Activated T-cell treated with anti-CD3 and anti-CD28 coated beads, Interleukin-2, amount 50 U/mL, for 24 hours (primary cell): Measurements from ENCODE around the gene POLQ.
"Not testable (repeated sequence)": the region's sequence is repeated elsewhere in the genome, so short reads cannot be mapped to it uniquely, and the experiment has no call there.

Experiments
- DNase-seq: peaks from one replicate; pipeline ENCODE4 v3.0.0-alpha.2; 2020
- H3K27ac Mint-ChIP-seq: 2 replicates; pipeline ENCODE4 v1.8.0; 2020; ENCODE audit warnings: mild to moderate bottlenecking, mixed read lengths
- H3K27me3 Mint-ChIP-seq: 2 replicates; pipeline ENCODE4 v1.8.0; 2020; ENCODE audit warnings: mixed read lengths
- H3K36me3 Mint-ChIP-seq: 2 replicates; pipeline ENCODE4 v1.8.0; 2020; ENCODE audit warnings: low read depth, mixed read lengths
- H3K4me1 Mint-ChIP-seq: 2 replicates; pipeline ENCODE4 v1.8.0; 2020; ENCODE audit warnings: low read depth, mixed read lengths
- H3K4me3 Mint-ChIP-seq: 2 replicates; pipeline ENCODE4 v1.8.0; 2020; ENCODE audit warnings: mild to moderate bottlenecking, moderate library complexity, mixed read lengths
- H3K9me3 Mint-ChIP-seq: 2 replicates; pipeline ENCODE4 v1.8.0; 2020; ENCODE audit warnings: mixed read lengths

Gene POLQ

GRCh38 chr3:121488628-121489027 is 57.2 kb downstream of the POLQ start:
- H3K9me3 Mint-ChIP-seq = no peaks in the 10 kb centered on the region
- DNase-seq = no peak
- H3K27me3 Mint-ChIP-seq = no peaks in the 10 kb centered on the region
- no peak overlapping the region for H3K27ac Mint-ChIP-seq
- H3K4me1 Mint-ChIP-seq = no peaks in the 10 kb centered on the region
- no peak overlapping the region for H3K4me3 Mint-ChIP-seq
- H3K36me3 Mint-ChIP-seq = peaks cover 73% of the 10 kb centered on the region

- H3K4me3 Mint-ChIP-seq = no peak overlapping the region
- no peak for DNase-seq
- H3K4me1 Mint-ChIP-seq = peaks cover 6% of the 10 kb centered on the region
- no peak overlapping the region for H3K27ac Mint-ChIP-seq
- H3K9me3 Mint-ChIP-seq = no peaks in the 10 kb centered on the region
- peaks cover 67% of the 10 kb centered on the region for H3K36me3 Mint-ChIP-seq
- H3K27me3 Mint-ChIP-seq = no peaks in the 10 kb centered on the region
These were observed 62.5 kb downstream of the POLQ start for GRCh38 chr3:121483290-121483689.

- no peak for DNase-seq
- Mint-ChIP-seq H3K4me1 (peaks cover 6% of the 10 kb centered on the region), H3K27me3 (no peaks in the 10 kb centered on the region), H3K9me3 (no peaks in the 10 kb centered on the region), H3K36me3 (peaks cover 67% of the 10 kb centered on the region), H3K27ac (no peak overlapping the region), H3K4me3 (no peak overlapping the region)
These were observed 63.1 kb downstream of the POLQ start for GRCh38 chr3:121482660-121483059.

GRCh38 chr3:121481106-121481880 is 64.5 kb downstream of the POLQ start:
- Mint-ChIP-seq H3K9me3 (no peaks in the 10 kb centered on the region), H3K27ac (no peak overlapping the region), H3K36me3 (peaks cover 77% of the 10 kb centered on the region), H3K4me1 (peaks cover 6% of the 10 kb centered on the region), H3K4me3 (no peak overlapping the region), H3K27me3 (no peaks in the 10 kb centered on the region)
- DNase-seq = no peak

GRCh38 chr3:121477589-121477988 is 68.2 kb downstream of the POLQ start:
- H3K27me3 Mint-ChIP-seq = no peaks in the 10 kb centered on the region
- no peak overlapping the region for H3K4me3 Mint-ChIP-seq
- peaks cover 84% of the 10 kb centered on the region for H3K36me3 Mint-ChIP-seq
- H3K4me1 Mint-ChIP-seq = peaks cover 2% of the 10 kb centered on the region
- no peaks in the 10 kb centered on the region for H3K9me3 Mint-ChIP-seq
- no peak overlapping the region for H3K27ac Mint-ChIP-seq
- no peak for DNase-seq

GRCh38 chr3:121473001-121473400 is 72.8 kb downstream of the POLQ start:
- no peaks in the 10 kb centered on the region for H3K4me1 Mint-ChIP-seq
- no peak overlapping the region for H3K4me3 Mint-ChIP-seq
- H3K9me3 Mint-ChIP-seq = no peaks in the 10 kb centered on the region
- peaks cover 81% of the 10 kb centered on the region for H3K36me3 Mint-ChIP-seq
- no peak for DNase-seq
- H3K27ac Mint-ChIP-seq = no peak overlapping the region
- H3K27me3 Mint-ChIP-seq = no peaks in the 10 kb centered on the region

- no peaks in the 10 kb centered on the region for H3K9me3 Mint-ChIP-seq
- peaks cover 74% of the 10 kb centered on the region for H3K36me3 Mint-ChIP-seq
- no peak overlapping the region for H3K27ac Mint-ChIP-seq
- no peaks in the 10 kb centered on the region for H3K4me1 Mint-ChIP-seq
- DNase-seq = no peak
- H3K27me3 Mint-ChIP-seq = no peaks in the 10 kb centered on the region
- no peak overlapping the region for H3K4me3 Mint-ChIP-seq
These were observed 78.7 kb downstream of the POLQ start for GRCh38 chr3:121467085-121467484.

- H3K4me1 Mint-ChIP-seq = no peaks in the 10 kb centered on the region
- peaks cover 71% of the 10 kb centered on the region for H3K36me3 Mint-ChIP-seq
- no peak overlapping the region for H3K4me3 Mint-ChIP-seq
- H3K27me3 Mint-ChIP-seq = no peaks in the 10 kb centered on the region
- no peak overlapping the region for H3K27ac Mint-ChIP-seq
- H3K9me3 Mint-ChIP-seq = no peaks in the 10 kb centered on the region
- DNase-seq = no peak
These were observed 82.0 kb downstream of the POLQ start for GRCh38 chr3:121463745-121464144.

- no peaks in the 10 kb centered on the region for H3K27me3 Mint-ChIP-seq
- H3K27ac Mint-ChIP-seq = no peak overlapping the region
- no peak for DNase-seq
- H3K36me3 Mint-ChIP-seq = peaks cover 69% of the 10 kb centered on the region
- H3K9me3 Mint-ChIP-seq = no peaks in the 10 kb centered on the region
- no peak overlapping the region for H3K4me3 Mint-ChIP-seq
- no peaks in the 10 kb centered on the region for H3K4me1 Mint-ChIP-seq
These were observed 83.2 kb downstream of the POLQ start for GRCh38 chr3:121462565-121462964.

- H3K27ac Mint-ChIP-seq, DNase-seq, H3K4me1 Mint-ChIP-seq, H3K27me3 Mint-ChIP-seq, H3K4me3 Mint-ChIP-seq, H3K9me3 Mint-ChIP-seq: not testable (repeated sequence)
- peaks cover 79% of the 10 kb centered on the region for H3K36me3 Mint-ChIP-seq
These were observed 94.0 kb downstream of the POLQ start for GRCh38 chr3:121451752-121452151.

- Mint-ChIP-seq H3K4me1 (no peaks in the 10 kb centered on the region), H3K9me3 (no peaks in the 10 kb centered on the region), H3K36me3 (peaks cover 59% of the 10 kb centered on the region), H3K4me3 (no peak overlapping the region), H3K27me3 (no peaks in the 10 kb centered on the region), H3K27ac (no peak overlapping the region)
- no peak for DNase-seq
These were observed 102.3 kb downstream of the POLQ start for GRCh38 chr3:121443456-121443855.

GRCh38 chr3:121436641-121437040 is 109.1 kb downstream of the POLQ start:
- Mint-ChIP-seq H3K9me3 (no peaks in the 10 kb centered on the region), H3K27me3 (no peaks in the 10 kb centered on the region), H3K4me3 (no peak overlapping the region), H3K36me3 (peaks cover 83% of the 10 kb centered on the region), H3K27ac (no peak overlapping the region), H3K4me1 (peaks cover 17% of the 10 kb centered on the region)
- no peak for DNase-seq

GRCh38 chr3:121436074-121436473 is 109.7 kb downstream of the POLQ start:
- Mint-ChIP-seq H3K36me3 (peaks cover 84% of the 10 kb centered on the region), H3K4me3 (no peak overlapping the region), H3K9me3 (no peaks in the 10 kb centered on the region), H3K4me1 (peaks cover 17% of the 10 kb centered on the region), H3K27ac (no peak overlapping the region), H3K27me3 (no peaks in the 10 kb centered on the region)
- no peak for DNase-seq

GRCh38 chr3:121431726-121432517 is 113.9 kb downstream of the POLQ start:
- no peak for DNase-seq
- Mint-ChIP-seq H3K27ac (peak overlapping the region; percentile 78), H3K9me3 (no peaks in the 10 kb centered on the region), H3K4me1 (peaks cover 17% of the 10 kb centered on the region), H3K27me3 (no peaks in the 10 kb centered on the region), H3K36me3 (peaks cover 86% of the 10 kb centered on the region), H3K4me3 (no peak overlapping the region)

- Mint-ChIP-seq H3K36me3 (peaks cover 79% of the 10 kb centered on the region), H3K9me3 (no peaks in the 10 kb centered on the region), H3K27me3 (no peaks in the 10 kb centered on the region), H3K4me1 (peaks cover 17% of the 10 kb centered on the region), H3K27ac (no peak overlapping the region), H3K4me3 (no peak overlapping the region)
- no peak for DNase-seq
These were observed 115.0 kb downstream of the POLQ start for GRCh38 chr3:121430664-121431215.
